Heart right ventricle (tissue), 16 donors: ENCODE data around the gene OMA1. TPM values are rescaled to one million over a fixed set of nuclear protein-coding genes. Genes with fewer than 3 reads are reported as not detected.

Source experiments
- ATAC-seq, 8 donors: fragments of 200-7000 bp; cut with Tn5 transposase; one replicate each; pipeline ENCODE4 v1.9.1; 2020; ENCODE audit warnings: mild to moderate bottlenecking in 8 of 8, moderate library complexity in 8 of 8, moderate number of reproducible peaks in 1 of 8
- DNase-seq, 2 donors: peaks; one replicate each; pipeline ENCODE4 v3.0.0-alpha.2; 2020
- H3K27ac ChIP-seq, 10 donors: fragments of 200-600 bp; sonication (generic) in 2 of 10; one replicate each; pipeline versions ENCODE4 v1.5.0 to v1.8.0; 2020 to 2022; ENCODE audit warnings: mild to moderate bottlenecking in 3 of 10
- H3K27me3 ChIP-seq, 7 donors: fragments of 200-600 bp; one replicate each; pipeline ENCODE4 v1.8.0; 2021 to 2022; ENCODE audit warnings: mild to moderate bottlenecking in 2 of 7
- H3K36me3 ChIP-seq, 9 donors: fragments of 200-600 bp; sonication (generic) in 1 of 9; one replicate each; pipeline versions ENCODE4 v1.5.0 to v1.8.0; 2020 to 2022; ENCODE audit warnings: mild to moderate bottlenecking in 2 of 9
- H3K4me1 ChIP-seq, 9 donors: fragments of 200-600 bp; sonication (generic) in 1 of 9; one replicate each; pipeline versions ENCODE4 v1.5.0 to v1.8.0; 2020 to 2022; ENCODE audit warnings: mild to moderate bottlenecking in 4 of 9
- H3K4me3 ChIP-seq, 10 donors: fragments of 200-600 bp; sonication (generic) in 2 of 10; one replicate each; pipeline versions ENCODE4 v1.5.0 to v1.8.0; 2020 to 2022; ENCODE audit warnings: mild to moderate bottlenecking in 7 of 10, moderate library complexity in 2 of 10
- H3K9me3 ChIP-seq, 11 donors: fragments of 200-600 bp in 10 of 11; sonication (generic) in 2 of 11; one replicate each; pipeline versions ENCODE4 v1.5.0 to v1.8.0; 2013 to 2022; ENCODE audit warnings: mild to moderate bottlenecking in 2 of 11, control low read depth in 1 of 11, moderate library complexity in 1 of 11
- WGBS, 2 donors: extraction: QIAGEN DNeasy Blood & Tissue Kit; methylation state at CpG; one replicate each; pipeline ENCODE4 v1.1.7; 2013; ENCODE audit warnings: inconsistent platforms in 1 of 2; 5-methylcytosine and 5-hydroxymethylcytosine counted together
- intact Hi-C, 10 donors: fragments of 100-400 bp; cut with DNase I; formaldehyde crosslinking; loops; one replicate each; pipeline versions ENCODE4 v1.11.1 to v1.14.2; 2022
- long read RNA-seq, 3 donors: library from polyadenylated mRNA; unstranded; transcript quantifications; one replicate each; pipeline ENCODE4 v2.0.0, GENCODE V29; 2020 to 2021
- polyA plus RNA-seq, 2 donors: library from polyadenylated mRNA; stranded (reverse); fragments of 200-250 nt; gene quantifications; one replicate each; pipeline ENCODE4 v1.2.3, GENCODE V29; 2013
- total RNA-seq, 10 donors: library from RNA; stranded (reverse); fragmentation: NEBNext Ultra II Directional in 3 of 10; extraction: Animal tissue kit (Norgen Biotek cat#: 25700) in 3 of 10; gene quantifications; one replicate each; pipeline versions ENCODE4 v1.2.1 to v1.2.4, GENCODE V29; 2021 to 2023
- TF ChIP-seq, protein P1 (sequence below), 9 donors: fragments of 200-600 bp; sonication (generic) in 2 of 9; IDR thresholded peaks; one replicate each; pipeline versions ENCODE4 v1.5.0 to v1.8.0; 2021 to 2022; ENCODE audit warnings: antibody characterized with exemption in 9 of 9, mild to moderate bottlenecking in 5 of 9, moderate library complexity in 1 of 9
- donor health status: Arrhythmogenic right ventricular cardiomyopathy.
- donor health status: ischemic (EF 13 %, LVEDD 7.1; RV severe dilation, severe dysfunction).
- donor health status: healthy with polysubstance abuse.
- donor health status: DM: no; HTN: yes; CAD: no.
- donor health status: DM: no; HTN: no; CAD: no.
- donor health status: ischemic (EF 25% LVEDD 6.9; RV normal size, moderate dysfunction).
- donor health status: ischemic (EF 25% LVEDD 5.7; RV mildly dilated, moderate dysfunction).
- donor health status: healthy.
- donor health status: DM: yes; HTN: yes; CAD: no.
- donor health status: Ischemic cardiomyopathy.
- donor health status: ischemic (EF 35%, LVEDD 5.7; RV mildly dilated, moderate dysfunction).
- donor health status: nonischemic (EF 11% LVEDD 7.7; RV severe dilation, severe dysfunction).
- donor health status: DM: yes; HTN: yes; CAD: no.
- donor health status: PGD.
- donor health status: ischemic (EF 29% LVEDD 5.4; RV normal size, mild dysfunction).
- donor health status: nonischemic (EF 23%, LVEDD 6.1; RV moderate dilation, normal function).

Gene OMA1
- total RNA-seq (10 to 100 TPM; 20.7 to 50.9 (median 37.4) TPM), polyA plus RNA-seq (10 to 100 TPM in 1 of 2 donors, 1 to 10 TPM in 1; 8.2 to 33.9 TPM)
- long read RNA-seq, donor 1, partial matches to known transcripts: 1 of 23 reads
- long read RNA-seq, donor 1, other reads (novel, unspliced or antisense): 22 of 23 reads
- long read RNA-seq, donor 2, partial matches to known transcripts: 0 of 45 reads
- long read RNA-seq, donor 2, other reads (novel, unspliced or antisense): 44 of 45 reads
- long read RNA-seq, donor 3, partial matches to known transcripts: 4 of 59 reads
- long read RNA-seq, donor 3, other reads (novel, unspliced or antisense): 55 of 59 reads

DNA sequence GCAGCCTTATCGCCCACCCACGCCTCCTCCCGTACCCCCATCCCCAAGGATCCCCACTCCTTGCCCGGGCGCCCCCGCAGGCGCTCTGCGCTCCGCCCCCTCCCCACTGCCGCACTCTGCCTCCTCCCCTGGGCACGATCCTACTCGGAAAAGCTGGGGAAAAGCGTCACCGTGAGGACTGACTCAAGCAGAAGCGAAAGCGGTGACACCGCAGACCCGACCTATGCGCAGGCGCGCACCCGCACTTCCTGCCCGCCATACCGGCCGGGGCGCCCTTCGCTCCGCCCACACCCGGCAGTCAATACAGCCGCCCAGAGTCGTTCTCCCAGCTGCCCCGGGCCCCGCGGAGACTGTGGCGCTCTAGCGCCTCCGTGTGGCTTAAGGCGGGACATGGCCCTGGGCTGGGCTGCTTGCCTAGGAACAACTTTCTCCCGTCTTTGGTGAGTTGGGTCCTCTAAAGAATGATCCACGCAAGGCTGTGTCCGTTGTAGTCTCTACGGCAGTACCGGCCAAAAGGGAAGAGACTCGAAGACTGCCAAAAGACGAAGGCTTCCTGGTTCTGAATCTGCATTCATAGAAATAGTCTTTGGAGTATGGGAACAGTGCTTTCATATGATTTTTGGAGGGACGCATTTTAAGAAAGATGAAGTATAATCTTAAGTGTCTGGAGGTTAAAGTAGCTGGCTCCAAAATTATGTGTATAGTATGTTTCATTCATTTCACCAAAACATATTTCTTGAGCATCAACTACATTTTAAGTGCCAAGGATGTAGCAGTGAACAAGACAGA lies at the start of gene OMA1:
OMA1 (minus strand) TSS at position 207 of the 789 bp plus-strand sequence. CDS start 7,432 bp downstream, outside the sequence.
- Histone ChIP-seq H3K9me3 (no peaks in the 10 kb centered on the region), H3K4me1 (peaks cover 0 to 21% (median 14%) of the 10 kb centered on the region in 9 donors), H3K27ac (peak within 1 kb of the TSS; percentile 97 to 100 (median 99)), H3K4me3 (peak within 1 kb of the TSS; percentile 37 to 87 (median 78)), H3K27me3 (no peaks in the 10 kb centered on the region), H3K36me3 (no peaks in the 10 kb centered on the region)
- intact Hi-C loops: loop anchor here in 8 of 10 donors (1.0 to 10.0 kb wide), 4 partner anchors 30 to 108 kb away; no protein-coding TSS in a partner anchor
- TF ChIP-seq, protein P1, sequence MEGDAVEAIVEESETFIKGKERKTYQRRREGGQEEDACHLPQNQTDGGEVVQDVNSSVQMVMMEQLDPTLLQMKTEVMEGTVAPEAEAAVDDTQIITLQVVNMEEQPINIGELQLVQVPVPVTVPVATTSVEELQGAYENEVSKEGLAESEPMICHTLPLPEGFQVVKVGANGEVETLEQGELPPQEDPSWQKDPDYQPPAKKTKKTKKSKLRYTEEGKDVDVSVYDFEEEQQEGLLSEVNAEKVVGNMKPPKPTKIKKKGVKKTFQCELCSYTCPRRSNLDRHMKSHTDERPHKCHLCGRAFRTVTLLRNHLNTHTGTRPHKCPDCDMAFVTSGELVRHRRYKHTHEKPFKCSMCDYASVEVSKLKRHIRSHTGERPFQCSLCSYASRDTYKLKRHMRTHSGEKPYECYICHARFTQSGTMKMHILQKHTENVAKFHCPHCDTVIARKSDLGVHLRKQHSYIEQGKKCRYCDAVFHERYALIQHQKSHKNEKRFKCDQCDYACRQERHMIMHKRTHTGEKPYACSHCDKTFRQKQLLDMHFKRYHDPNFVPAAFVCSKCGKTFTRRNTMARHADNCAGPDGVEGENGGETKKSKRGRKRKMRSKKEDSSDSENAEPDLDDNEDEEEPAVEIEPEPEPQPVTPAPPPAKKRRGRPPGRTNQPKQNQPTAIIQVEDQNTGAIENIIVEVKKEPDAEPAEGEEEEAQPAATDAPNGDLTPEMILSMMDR (IDR thresholded peaks at IDR 0.05): peak; percentile 94 to 99 (median 97)
- ATAC-seq: peak; percentile 99 to 100 (median 99)
- DNase-seq: peak; percentile 97 to 98
- 2% methylated on average over 35 to 46 of the region's 46 CpGs for WGBS, 2 donors

DNA sequence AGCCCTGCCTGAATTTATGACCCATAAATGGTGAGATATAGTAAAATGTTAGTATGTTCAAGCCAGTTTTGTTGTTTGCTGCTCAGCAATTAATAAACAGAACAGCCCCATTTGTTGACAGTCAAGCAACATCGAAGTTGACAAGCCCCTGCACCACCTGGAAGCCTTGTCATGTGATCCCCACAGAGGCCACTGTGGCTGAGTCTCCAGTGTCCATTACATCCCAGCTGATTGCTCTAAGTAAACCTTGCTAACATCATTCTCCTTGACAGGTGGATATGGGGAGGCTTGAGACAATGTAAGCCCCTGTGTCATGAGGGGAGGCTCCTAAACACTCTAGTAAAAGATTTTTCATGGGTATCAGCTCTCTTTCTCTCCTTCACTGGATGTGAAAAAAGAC lies 48.0 kb upstream of the OMA1 start:
- H3K4me3 ChIP-seq: no peak overlapping the region

DNA sequence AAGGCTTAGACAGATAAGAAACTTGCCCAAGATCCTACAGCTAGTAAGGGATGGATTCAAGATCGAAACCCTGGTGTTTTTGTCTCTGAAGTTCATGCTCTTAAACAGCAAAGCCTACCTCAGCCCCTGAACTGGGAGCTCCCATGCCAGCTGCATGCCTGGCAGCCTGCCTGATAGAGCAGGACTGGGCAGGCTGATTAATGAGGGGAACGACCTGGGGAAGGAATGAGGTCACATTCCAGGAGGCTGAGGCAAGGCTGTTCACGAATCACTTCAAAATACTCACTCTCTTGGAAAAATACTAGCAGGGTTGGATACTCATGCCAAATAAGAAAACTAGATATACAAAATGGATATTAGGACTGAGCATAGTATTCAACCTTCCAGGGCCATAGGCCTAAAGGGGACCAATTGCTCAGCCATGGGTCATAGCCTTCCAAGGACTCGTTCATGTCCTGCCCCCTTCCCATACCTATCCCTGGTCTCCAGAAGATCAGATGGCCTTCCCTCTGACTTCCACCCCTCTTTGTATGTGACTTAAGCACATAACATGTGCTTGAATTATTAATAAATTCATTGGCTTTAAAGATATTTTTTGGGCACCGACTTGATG lies 46.1 kb upstream of the OMA1 start:
- Histone ChIP-seq H3K27me3 (peaks cover 0 to 4% (median 0%) of the 10 kb centered on the region in 7 donors), H3K36me3 (no peaks in the 10 kb centered on the region), H3K4me3 (no peak overlapping the region), H3K9me3 (no peaks in the 10 kb centered on the region), H3K4me1 (peaks cover 0 to 27% (median 11%) of the 10 kb centered on the region in 9 donors), H3K27ac (peak overlapping the region in 1 of 10 donors; percentile 6)
- DNase-seq (peak; percentile 38 to 65), ATAC-seq (peak; percentile 74 to 96 (median 88))
- TF ChIP-seq, protein P1 (IDR thresholded peaks at IDR 0.05): no peak
- WGBS, 2 donors: 49 to 52% methylated on average over 5 of the region's 5 CpGs
- intact Hi-C loops: no loop called here

More for the DNA sequence above, 48.0 kb upstream of the OMA1 start:
- peaks cover 0 to 27% (median 11%) of the 10 kb centered on the region in 9 donors for H3K4me1 ChIP-seq
- DNase-seq: no peak
- no peaks in the 10 kb centered on the region for H3K9me3 ChIP-seq
- 76 to 90% methylated on average over 1 of the region's 1 CpG for WGBS, 2 donors
- no peaks in the 10 kb centered on the region for H3K36me3 ChIP-seq
- intact Hi-C loops: no loop called here
- no peak for ATAC-seq
- TF ChIP-seq, protein P1 (IDR thresholded peaks at IDR 0.05): no peak
- H3K27ac ChIP-seq: no peak overlapping the region
- peaks cover 0 to 21% (median 0%) of the 10 kb centered on the region in 7 donors for H3K27me3 ChIP-seq

DNA sequence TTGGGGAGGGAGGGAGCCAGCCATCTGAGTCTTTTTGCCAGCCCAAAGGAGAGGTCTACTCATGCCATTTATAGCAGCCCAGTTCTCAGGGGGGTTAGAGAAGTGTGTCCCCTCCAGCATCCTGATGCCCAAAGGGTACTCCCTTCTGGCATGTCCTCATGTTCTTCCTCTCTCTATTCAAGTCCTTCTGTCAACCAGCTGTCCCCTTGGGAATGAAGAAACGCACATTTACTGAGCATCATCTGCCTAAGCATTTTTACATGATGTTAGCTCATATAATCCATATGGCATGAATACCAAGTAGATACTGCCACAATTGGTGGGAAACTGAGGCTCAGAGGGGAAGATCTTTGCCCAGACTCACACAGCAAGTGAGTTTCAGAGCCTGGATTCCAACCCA lies 45.3 kb upstream of the OMA1 start:
- H3K9me3 ChIP-seq: no peaks in the 10 kb centered on the region
- TF ChIP-seq, protein P1 (IDR thresholded peaks at IDR 0.05): no peak
- intact Hi-C loops: no loop called here
- no peak for ATAC-seq
- H3K4me1 ChIP-seq: peaks cover 0 to 23% (median 10%) of the 10 kb centered on the region in 9 donors
- H3K4me3 ChIP-seq: no peak overlapping the region
- H3K36me3 ChIP-seq: no peaks in the 10 kb centered on the region
- 66 to 72% methylated on average over 1 of the region's 1 CpG for WGBS, 2 donors
- H3K27me3 ChIP-seq: peaks cover 0 to 4% (median 0%) of the 10 kb centered on the region in 7 donors
- H3K27ac ChIP-seq: no peak overlapping the region
- no peak for DNase-seq
